Liver (tissue), 3 donors: ENCODE measurements around the gene HIVEP2.

ENCODE experiments used
- ATF3 ChIP-seq: IDR thresholded peaks from 2 replicates; pipeline ENCODE4 v1.6.1; 2016; ENCODE audit warnings: antibody characterized with exemption
- FOXA1 ChIP-seq: IDR thresholded peaks from 2 replicates; pipeline ENCODE4 v1.6.1; 2016; ENCODE audit warnings: antibody characterized with exemption
- GABPA ChIP-seq, 2 donors: IDR thresholded peaks in 1 of 2; conservative IDR thresholded peaks in 1 of 2; 2 replicates each; pipeline ENCODE4 v1.6.1; 2016; ENCODE audit warnings: antibody characterized with exemption in 2 of 2, mild to moderate bottlenecking in 1 of 2, moderate library complexity in 1 of 2
- MAX ChIP-seq: IDR thresholded peaks from 2 replicates; pipeline ENCODE4 v1.6.1; 2016; ENCODE audit warnings: antibody characterized with exemption
- RAD21 ChIP-seq, 2 donors: IDR thresholded peaks; 2 replicates each; pipeline ENCODE4 v1.6.1; 2016; ENCODE audit warnings: antibody characterized with exemption in 2 of 2, mild to moderate bottlenecking in 2 of 2
- RXRA ChIP-seq, 2 donors: IDR thresholded peaks; 2 replicates each; pipeline ENCODE4 v1.6.1; 2017 to 2018; ENCODE audit warnings: antibody characterized with exemption in 2 of 2, mild to moderate bottlenecking in 1 of 2
- SP1 ChIP-seq: IDR thresholded peaks from 2 replicates; pipeline ENCODE4 v1.6.1; 2018; ENCODE audit warnings: antibody characterized with exemption, mild to moderate bottlenecking
- TAF1 ChIP-seq: conservative IDR thresholded peaks from 2 replicates; pipeline ENCODE4 v1.6.1; 2016; ENCODE audit warnings: antibody characterized with exemption, mild to moderate bottlenecking
- YY1 ChIP-seq: IDR thresholded peaks from 2 replicates; pipeline ENCODE4 v1.6.1; 2016; ENCODE audit warnings: antibody characterized with exemption, mild to moderate bottlenecking
- ZBTB33 ChIP-seq: IDR thresholded peaks from 2 replicates; pipeline ENCODE4 v1.6.1; 2016; ENCODE audit warnings: antibody characterized with exemption
- TF ChIP-seq, protein P1 (sequence below): fragments of 150-350 bp; IDR thresholded peaks from 2 replicates; pipeline ENCODE4 v1.5.1; 2017; ENCODE audit warnings: improper control_type of control experiment, low read depth, low read length; ENCODE audit not compliant: missing input control
- donor health status: healthy.
- donor health status: healthy.

GRCh38 chr6:142944124-142945048 is 590 bp downstream of the HIVEP2 start:
- TF ChIP-seq FOXA1, result no peak
- TF ChIP-seq, protein P1, sequence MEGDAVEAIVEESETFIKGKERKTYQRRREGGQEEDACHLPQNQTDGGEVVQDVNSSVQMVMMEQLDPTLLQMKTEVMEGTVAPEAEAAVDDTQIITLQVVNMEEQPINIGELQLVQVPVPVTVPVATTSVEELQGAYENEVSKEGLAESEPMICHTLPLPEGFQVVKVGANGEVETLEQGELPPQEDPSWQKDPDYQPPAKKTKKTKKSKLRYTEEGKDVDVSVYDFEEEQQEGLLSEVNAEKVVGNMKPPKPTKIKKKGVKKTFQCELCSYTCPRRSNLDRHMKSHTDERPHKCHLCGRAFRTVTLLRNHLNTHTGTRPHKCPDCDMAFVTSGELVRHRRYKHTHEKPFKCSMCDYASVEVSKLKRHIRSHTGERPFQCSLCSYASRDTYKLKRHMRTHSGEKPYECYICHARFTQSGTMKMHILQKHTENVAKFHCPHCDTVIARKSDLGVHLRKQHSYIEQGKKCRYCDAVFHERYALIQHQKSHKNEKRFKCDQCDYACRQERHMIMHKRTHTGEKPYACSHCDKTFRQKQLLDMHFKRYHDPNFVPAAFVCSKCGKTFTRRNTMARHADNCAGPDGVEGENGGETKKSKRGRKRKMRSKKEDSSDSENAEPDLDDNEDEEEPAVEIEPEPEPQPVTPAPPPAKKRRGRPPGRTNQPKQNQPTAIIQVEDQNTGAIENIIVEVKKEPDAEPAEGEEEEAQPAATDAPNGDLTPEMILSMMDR, result no peak
- peak; percentile 21 for TF ChIP-seq YY1
- TF ChIP-seq ATF3, result no peak
- TF ChIP-seq ZBTB33, result no peak
- TF ChIP-seq TAF1, result peak; percentile 51
- peak; percentile 52 for TF ChIP-seq MAX
- peak in 1 of 2 donors; percentile 39 for TF ChIP-seq RAD21 (IDR thresholded peaks at IDR 0.05)
- TF ChIP-seq RXRA (IDR thresholded peaks at IDR 0.05), result peak; percentile 55 to 69
- no peak for TF ChIP-seq GABPA (IDR thresholded peaks at IDR 0.05 in 1 of 2, conservative IDR thresholded peaks at IDR 0.05 in 1 of 2)
- peak; percentile 82 for TF ChIP-seq SP1
